Esophagus squamous epithelium (tissue), 5 donors: ENCODE measurements around the gene RNF13. TPM values are rescaled to one million over a fixed set of nuclear protein-coding genes. Genes with fewer than 3 reads are reported as not detected.
A peak's percentile ranks its signal among the peaks of the same experiment; 100 is the strongest.

ENCODE experiments used
- DNase-seq: peaks from one replicate; lab custom pipeline; 2025; lab: John Stamatoyannopoulos, UW
- H3K27ac ChIP-seq, 4 donors: fragments of 200-600 bp; sonication (generic); one replicate each; pipeline ENCODE4 v1.5.1; 2016 to 2019; ENCODE audit warnings: mild to moderate bottlenecking in 1 of 4
- H3K27me3 ChIP-seq, 4 donors: fragments of 200-600 bp; sonication (generic); 1 replicate in 3 of 4; 2 replicates in 1 of 4; pipeline versions ENCODE4 v1.5.1 to v1.6.0; 2017 to 2021; ENCODE audit warnings: antibody characterized with exemption in 1 of 4
- H3K36me3 ChIP-seq, 3 donors: fragments of 200-600 bp; sonication (generic); one replicate each; pipeline ENCODE4 v1.5.1; 2016 to 2019
- H3K4me1 ChIP-seq, 3 donors: fragments of 200-600 bp; sonication (generic); one replicate each; pipeline ENCODE4 v1.5.1; 2017 to 2019
- H3K4me3 ChIP-seq, 4 donors: fragments of 200-600 bp; sonication (generic); 1 replicate in 3 of 4; 2 replicates in 1 of 4; pipeline ENCODE4 v1.5.1; 2016 to 2019; ENCODE audit warnings: mild to moderate bottlenecking in 2 of 4, moderate library complexity in 1 of 4
- H3K9me3 ChIP-seq, 3 donors: fragments of 200-600 bp; sonication (generic); one replicate each; pipeline ENCODE4 v1.5.1; 2016 to 2019
- CTCF ChIP-seq, 6 experiments: fragments of 450-650 bp in 4 of 6; fragments of 200-600 bp in 2 of 6; sonication (generic) in 2 of 6; IDR thresholded peaks; one replicate each; pipeline ENCODE4 v1.5.1; 2016 to 2019; ENCODE audit warnings: antibody characterized with exemption in 6 of 6, mild to moderate bottlenecking in 4 of 6, moderate library complexity in 4 of 6
- POLR2A ChIP-seq, 4 donors: fragments of 450-650 bp; IDR thresholded peaks; one replicate each; pipeline ENCODE4 v1.6.1; 2017; ENCODE audit warnings: antibody characterized with exemption in 4 of 4, mild to moderate bottlenecking in 4 of 4, moderate library complexity in 3 of 4
- WGBS, 2 donors: methylation state at CpG; one replicate each; pipeline ENCODE4 v1.1.5; 2018; 5-methylcytosine and 5-hydroxymethylcytosine counted together
- intact Hi-C: fragments of 100-400 bp; cut with DNase I; formaldehyde crosslinking; loops from one replicate; pipeline ENCODE4 v1.15.0; 2022
- total RNA-seq, 4 donors: library from RNA; depleted of rRNA; stranded (reverse); fragments of >200 nt; gene quantifications; one replicate each; pipeline ENCODE4 v1.1.0, GENCODE V29; 2016
- donor health status: DM: yes; HTN: yes; CAD: no.

The RNF13 gene
- total RNA-seq, 4 donors from 2014 or later, result 17.4 to 70.4 (median 45.8) TPM

DNA sequence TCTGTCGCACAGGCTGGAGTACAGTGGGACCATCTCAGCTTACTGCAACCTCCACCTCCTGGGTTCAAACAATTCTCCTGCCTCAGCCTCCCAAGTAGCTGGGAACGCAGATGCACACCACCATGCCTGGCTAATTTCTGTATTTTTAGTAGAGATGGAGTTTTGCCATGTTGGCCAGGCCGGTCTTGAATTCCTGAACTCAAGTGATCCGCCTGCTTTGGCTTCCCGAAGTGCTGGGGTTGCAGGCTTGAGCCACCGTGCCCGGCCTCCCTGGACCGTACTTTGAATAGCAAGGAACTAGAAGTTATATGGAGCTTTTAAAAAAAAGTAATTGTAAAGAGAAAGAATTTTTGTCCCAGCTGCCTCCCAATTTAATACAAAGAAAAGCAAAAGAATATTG, 12.3 kb upstream of the RNF13 start:
- no peaks in the 10 kb centered on the region for H3K36me3 ChIP-seq
- no peak overlapping the region for H3K4me3 ChIP-seq
- no peak for DNase-seq
- H3K27ac ChIP-seq, result no peak overlapping the region
- TF ChIP-seq CTCF (IDR thresholded peaks at IDR 0.05) (no peak), POLR2A (IDR thresholded peaks at IDR 0.05) (no peak)
- intact Hi-C loops, result no loop called here
- 86 to 88% methylated on average over 7 to 8 of the region's 8 CpGs for WGBS, 2 donors
- no peaks in the 10 kb centered on the region for H3K27me3 ChIP-seq
- no peaks in the 10 kb centered on the region for H3K4me1 ChIP-seq
- H3K9me3 ChIP-seq, result no peaks in the 10 kb centered on the region

- DNase-seq, result no peak
- H3K9me3 ChIP-seq, result no peaks in the 10 kb centered on the region
- H3K27me3 ChIP-seq, result no peaks in the 10 kb centered on the region
- 46 to 67% methylated on average over 1 of the region's 1 CpG for WGBS, 2 donors
- intact Hi-C loops, result no loop called here
- no peak overlapping the region for H3K4me3 ChIP-seq
- H3K36me3 ChIP-seq, result no peaks in the 10 kb centered on the region
- H3K4me1 ChIP-seq, result no peaks in the 10 kb centered on the region
- no peak overlapping the region for H3K27ac ChIP-seq
- no peak for TF ChIP-seq CTCF (IDR thresholded peaks at IDR 0.05)
- TF ChIP-seq POLR2A (IDR thresholded peaks at IDR 0.05), result no peak
Observed at GRCh38 chr3:149801195-149801594, 11.8 kb upstream of the RNF13 start.

- TF ChIP-seq CTCF (IDR thresholded peaks at IDR 0.05) (no peak), POLR2A (IDR thresholded peaks at IDR 0.05) (no peak)
- H3K9me3 ChIP-seq, result no peaks in the 10 kb centered on the region
- intact Hi-C loops, result no loop called here
- 58 to 62% methylated on average over 5 of the region's 5 CpGs for WGBS, 2 donors
- H3K4me3 ChIP-seq, result no peak overlapping the region
- no peak overlapping the region for H3K27ac ChIP-seq
- no peaks in the 10 kb centered on the region for H3K27me3 ChIP-seq
- no peaks in the 10 kb centered on the region for H3K36me3 ChIP-seq
- H3K4me1 ChIP-seq, result no peaks in the 10 kb centered on the region
- DNase-seq, result no peak
Observed at GRCh38 chr3:149801639-149802038, 11.4 kb upstream of the RNF13 start.

- Histone ChIP-seq H3K9me3 (no peaks in the 10 kb centered on the region), H3K36me3 (no peaks in the 10 kb centered on the region), H3K27me3 (no peaks in the 10 kb centered on the region), H3K27ac (no peak overlapping the region), H3K4me3 (no peak overlapping the region), H3K4me1 (peaks cover 0 to 19% (median 4%) of the 10 kb centered on the region in 3 donors)
- WGBS, 2 donors, result 65 to 73% methylated on average over 2 of the region's 2 CpGs
- TF ChIP-seq POLR2A (IDR thresholded peaks at IDR 0.05) (no peak), CTCF (IDR thresholded peaks at IDR 0.05) (no peak)
- no peak for DNase-seq
- intact Hi-C loops, result no loop called here
Observed at GRCh38 chr3:149806171-149806778, 6.7 kb upstream of the RNF13 start.

DNA sequence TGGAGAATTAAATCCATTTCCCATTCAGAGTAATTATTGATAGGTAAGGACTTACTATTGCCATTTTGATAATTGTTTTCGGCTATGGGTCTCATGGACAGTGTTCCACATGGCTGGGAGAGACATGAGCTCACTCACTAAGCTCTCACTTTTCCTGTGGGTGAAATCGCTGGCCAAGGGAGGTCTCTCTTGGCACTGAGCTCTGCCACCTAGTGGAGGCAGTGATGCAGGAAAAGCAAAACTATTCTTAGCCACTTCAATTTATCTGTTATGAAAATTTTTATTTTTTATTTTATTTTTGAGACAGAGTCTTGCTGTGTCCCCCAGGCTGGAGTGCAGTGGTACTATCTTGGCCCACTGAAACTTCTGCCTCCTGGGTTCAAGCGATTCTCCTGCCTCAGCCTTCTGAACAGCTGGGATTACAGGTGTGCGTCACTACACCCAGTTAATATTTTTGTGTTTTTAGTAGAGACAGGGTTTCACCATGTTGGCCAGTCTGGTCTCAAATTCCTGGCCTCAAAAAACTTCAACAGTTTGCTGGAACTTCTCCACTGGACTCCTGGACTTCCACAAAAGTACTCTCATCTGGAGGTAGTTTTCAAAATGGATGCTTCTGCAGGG, 4.7 kb upstream of the RNF13 start:
- intact Hi-C loops, result no loop called here
- WGBS, 2 donors, result 27 to 28% methylated on average over 4 of the region's 4 CpGs
- Histone ChIP-seq H3K4me1 (peaks cover 5 to 31% (median 10%) of the 10 kb centered on the region in 3 donors), H3K9me3 (no peaks in the 10 kb centered on the region), H3K27me3 (no peaks in the 10 kb centered on the region), H3K36me3 (no peaks in the 10 kb centered on the region), H3K4me3 (no peak overlapping the region), H3K27ac (no peak overlapping the region)
- DNase-seq, result no peak
- TF ChIP-seq POLR2A (IDR thresholded peaks at IDR 0.05) (no peak), CTCF (IDR thresholded peaks at IDR 0.05) (peak; percentile 69 to 83 (median 77))
